SIG-M5 (cell line): ENCODE measurements around the gene SLC35B1.
"Not testable (repeated sequence)": the region's sequence is repeated elsewhere in the genome, so short reads cannot be mapped to it uniquely, and the experiment has no call there.

ENCODE experiments used
- DNase-seq: peaks from one replicate; lab custom pipeline; 2025; lab: John Stamatoyannopoulos, UW

SLC35B1 gene

GRCh38 chr17:49699966-49700575 is 7.7 kb downstream of the SLC35B1 start:
- no peak for DNase-seq

- no peak for DNase-seq
Observed at GRCh38 chr17:49698005-49698404, 9.8 kb downstream of the SLC35B1 start.

GRCh38 chr17:49696233-49696761 is 11.5 kb downstream of the SLC35B1 start:
- no peak for DNase-seq

GRCh38 chr17:49695698-49696232 is 12.0 kb downstream of the SLC35B1 start:
- DNase-seq, result no peak

- DNase-seq, result peak; percentile 40
Observed at GRCh38 chr17:49694847-49695697, 12.7 kb downstream of the SLC35B1 start.

- no peak for DNase-seq
Observed at GRCh38 chr17:49692751-49693150, 15.0 kb downstream of the SLC35B1 start.

GRCh38 chr17:49691677-49692191 is 16.0 kb downstream of the SLC35B1 start:
- DNase-seq, result no peak

- no peak for DNase-seq
Observed at GRCh38 chr17:49691086-49691676, 16.6 kb downstream of the SLC35B1 start.

GRCh38 chr17:49690256-49690655 is 17.5 kb downstream of the SLC35B1 start:
- DNase-seq, result no peak

GRCh38 chr17:49688848-49689247 is 18.9 kb downstream of the SLC35B1 start:
- DNase-seq, result no peak

- DNase-seq, result no peak
Observed at GRCh38 chr17:49687878-49688491, 19.8 kb downstream of the SLC35B1 start.

GRCh38 chr17:49681106-49681979 is 26.4 kb downstream of the SLC35B1 start:
- DNase-seq, result no peak

- DNase-seq, result no peak
Observed at GRCh38 chr17:49680314-49680713, 27.4 kb downstream of the SLC35B1 start.

- peak; percentile 96 for DNase-seq
Observed at GRCh38 chr17:49677933-49678847, 29.6 kb downstream of the SLC35B1 start, which contains the start of gene SPOP. Gene SPOP, minus strand, starts transcription at chr17:49678097. Its CDS starts 55,287 bp downstream, at chr17:49622810.

GRCh38 chr17:49677134-49677932 is 30.4 kb downstream of the SLC35B1 start:
- DNase-seq, result peak; percentile 29

GRCh38 chr17:49676276-49676868 is 31.4 kb downstream of the SLC35B1 start:
- DNase-seq, result peak; percentile 89

- DNase-seq, result no peak
Observed at GRCh38 chr17:49674507-49674906, 33.3 kb downstream of the SLC35B1 start.

GRCh38 chr17:49673679-49674078 is 34.1 kb downstream of the SLC35B1 start:
- DNase-seq, result not testable (repeated sequence)
